K562 (cell line): ENCODE results near the gene CTRL. TPM values are rescaled to one million over a fixed set of nuclear protein-coding genes. Genes with fewer than 3 reads are reported as not detected.
A peak's percentile ranks its signal among the peaks of the same experiment; 100 is the strongest.

Experiments used
- DIDO1 ChIP-seq: fragments of 450-650 bp; IDR thresholded peaks from 2 replicates; pipeline ENCODE4 v1.6.1; 2016; ENCODE audit warnings: low read depth, missing biosample characterization, missing genetic modification characterization
- E2F5 ChIP-seq: sonication (generic); formaldehyde crosslinking; IDR thresholded peaks from 2 replicates; pipeline ENCODE4 v1.8.0; 2022; ENCODE audit warnings: mild to moderate bottlenecking, missing genetic modification reagents
- E4F1 ChIP-seq: fragments of 250-450 bp; sonication (Bioruptor Pico); IDR thresholded peaks from 2 replicates; pipeline ENCODE4 v1.5.0; 2021; ENCODE audit warnings: mild to moderate bottlenecking, borderline replicate concordance
- FOXA3 ChIP-seq, 2 experiments: fragments of 450-650 bp in 1 of 2; sonication (generic) in 1 of 2; formaldehyde crosslinking; IDR thresholded peaks in 1 of 2; conservative IDR thresholded peaks in 1 of 2; 2 replicates each; pipeline versions ENCODE4 v1.4.0 to v1.8.0; 2020 to 2022; ENCODE audit warnings: mild to moderate bottlenecking in 2 of 2, missing genetic modification reagents in 1 of 2
- HIVEP1 ChIP-seq: fragments of 250-450 bp; sonication (Bioruptor Pico); IDR thresholded peaks from 2 replicates; pipeline ENCODE4 v1.4.0; 2020; ENCODE audit warnings: mild to moderate bottlenecking
- HMGN3 ChIP-seq: IDR thresholded peaks from 2 replicates; pipeline ENCODE4 v1.6.1; 2011; ENCODE audit warnings: borderline replicate concordance, low read depth, mild to moderate bottlenecking, mixed read lengths, low read length; ENCODE audit not compliant: insufficient read length; ENCODE audit errors: extremely low read depth
- HSF4 ChIP-seq: fragments of 250-450 bp; sonication (Bioruptor Pico); IDR thresholded peaks from 2 replicates; pipeline ENCODE4 v2.1.2; 2022; ENCODE audit warnings: mild to moderate bottlenecking, moderate library complexity, borderline replicate concordance
- KLF10 ChIP-seq: fragments of 250-450 bp; sonication (Bioruptor Pico); IDR thresholded peaks from 2 replicates; pipeline ENCODE4 v1.6.1; 2021; ENCODE audit warnings: matching md5 sums
- PHB ChIP-seq: fragments of 250-450 bp; sonication (Bioruptor Pico); IDR thresholded peaks from 2 replicates; pipeline ENCODE4 v1.5.0; 2021
- PML ChIP-seq: IDR thresholded peaks from 2 replicates; pipeline ENCODE4 v1.6.1; 2012; ENCODE audit warnings: low read length, inconsistent platforms
- SMAD3 ChIP-seq: fragments of 450-650 bp; formaldehyde crosslinking; conservative IDR thresholded peaks from 2 replicates; pipeline ENCODE4 v1.4.0; 2020; ENCODE audit warnings: mild to moderate bottlenecking
- SPI1 ChIP-seq: IDR thresholded peaks from 2 replicates; pipeline ENCODE4 v1.6.1; 2011; ENCODE audit warnings: low read depth, low read length, control low read depth, borderline replicate concordance
- STAG1 ChIP-seq: sonication (generic); formaldehyde crosslinking; IDR thresholded peaks from 2 replicates; pipeline ENCODE4 v1.5.0; 2020; ENCODE audit warnings: missing genetic modification reagents, borderline replicate concordance
- U2AF1 ChIP-seq: fragments of 200-400 bp; formaldehyde crosslinking; optimal IDR thresholded peaks from 2 replicates; pipeline ENCODE3; 2017; ENCODE audit warnings: mild to moderate bottlenecking, low read depth, low read length, moderate library complexity
- UBTF ChIP-seq, 2 experiments: IDR thresholded peaks; 2 replicates each; pipeline ENCODE4 v1.6.1; 2012; ENCODE audit warnings: improper control_type of control experiment in 2 of 2, low read depth in 2 of 2, low read length in 2 of 2, borderline replicate concordance in 1 of 2
- YBX1 ChIP-seq: fragments of 450-650 bp; IDR thresholded peaks from 2 replicates; pipeline ENCODE4 v1.7.1; 2016; ENCODE audit warnings: mild to moderate bottlenecking
- ZNF184 ChIP-seq: sonication (generic); formaldehyde crosslinking; IDR thresholded peaks from 2 replicates; pipeline ENCODE4 v1.5.0; 2020; ENCODE audit warnings: missing genetic modification reagents
- ZNF695 ChIP-seq: fragments of 450-650 bp; formaldehyde crosslinking; IDR thresholded peaks from 2 replicates; pipeline ENCODE4 v1.4.0; 2020; ENCODE audit warnings: mild to moderate bottlenecking, moderate library complexity
- polyA plus RNA-seq, 8 experiments: library from polyadenylated mRNA; depleted of rRNA in 4 of 8; stranded (reverse) in 5 of 8; unstranded in 3 of 8; fragments of >200 nt; fragmentation: Nextera tagmentation in 2 of 8; fragmentation: Illumina TruSeq in 1 of 8; extraction: Ambion mirVana in 2 of 8; extraction: Trizol in 1 of 8; gene quantifications; 2 replicates each; pipeline versions ENCODE4 v1.2.1 to v1.2.3, GENCODE V29; 2011 to 2014; ENCODE audit warnings: inconsistent platforms in 1 of 8, missing spikeins in 1 of 8
- total RNA-seq, 7 experiments: library from RNA; depleted of rRNA in 6 of 7; stranded (reverse); fragments of >200 nt in 6 of 7; fragmentation: Illumina TruSeq in 2 of 7; extraction: Trizol in 2 of 7; gene quantifications; 2 replicates each; pipeline versions ENCODE4 v1.2.1 to v1.2.3, GENCODE V29; 2011 to 2021; ENCODE audit warnings: low replicate concordance in 1 of 7
- TF ChIP-seq, protein P1 (sequence below): fragments of 250-450 bp; sonication (Bioruptor Pico); IDR thresholded peaks from 2 replicates; pipeline ENCODE4 v1.6.1; 2021; ENCODE audit warnings: mild to moderate bottlenecking
- TF ChIP-seq, protein P2 (sequence below): IDR thresholded peaks from 2 replicates; pipeline ENCODE4 v1.6.1; 2016; ENCODE audit warnings: missing genetic modification characterization, missing compliant biosample characterization

Gene CTRL
- total and polyA plus RNA-seq, 9 of the 15 experiments (the other 6 are each of a cell fraction or from before 2014, with no cell fraction given) = 1.4 to 5.6 (median 2.5) TPM

GRCh38 chr16:67968400-67969253 is 37.0 kb upstream of the CTRL start, which contains the start of gene SLC12A4 (continued):
- TF ChIP-seq HMGN3 (peak; percentile 86), ZNF184 (CRISPR knock-in tag) (no peak), ZNF695 (CRISPR knock-in tag) (no peak), E2F5 (CRISPR knock-in tag) (peak; percentile 49; the same call in 1 of the 2 replicates), E4F1 (CRISPR knock-in tag) (no peak), PML (no peak; the same call in 1 of the 2 replicates), SPI1 (peak; percentile 72), YBX1 (no peak), HIVEP1 (CRISPR knock-in tag) (no peak), SMAD3 (CRISPR knock-in tag) (no peak), STAG1 (no peak), HSF4 (CRISPR knock-in tag) (no peak), PHB (CRISPR knock-in tag) (no peak), UBTF (IDR thresholded peaks at IDR 0.05; ENCODE audit: borderline replicate concordance in 1 of 2, low read depth in 2 of 2, low read length in 2 of 2) (0 out of 4 replicates have a peak, but pooled peaks of 1 of the 2 experiments have one; percentile 32), FOXA3 (CRISPR knock-in tag; conservative IDR thresholded peaks at IDR 0.05 in 1 of 2, IDR thresholded peaks at IDR 0.05 in 1 of 2) (no peak), DIDO1 (tag) (no peak), KLF10 (CRISPR knock-in tag) (no peak), U2AF1 (no peak)
- TF ChIP-seq, protein P1, sequence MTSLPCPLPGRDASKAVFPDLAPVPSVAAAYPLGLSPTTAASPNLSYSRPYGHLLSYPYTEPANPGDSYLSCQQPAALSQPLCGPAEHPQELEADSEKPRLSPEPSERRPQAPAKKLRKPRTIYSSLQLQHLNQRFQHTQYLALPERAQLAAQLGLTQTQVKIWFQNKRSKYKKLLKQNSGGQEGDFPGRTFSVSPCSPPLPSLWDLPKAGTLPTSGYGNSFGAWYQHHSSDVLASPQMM (CRISPR knock-in tag) = no peak
- TF ChIP-seq, protein P2, sequence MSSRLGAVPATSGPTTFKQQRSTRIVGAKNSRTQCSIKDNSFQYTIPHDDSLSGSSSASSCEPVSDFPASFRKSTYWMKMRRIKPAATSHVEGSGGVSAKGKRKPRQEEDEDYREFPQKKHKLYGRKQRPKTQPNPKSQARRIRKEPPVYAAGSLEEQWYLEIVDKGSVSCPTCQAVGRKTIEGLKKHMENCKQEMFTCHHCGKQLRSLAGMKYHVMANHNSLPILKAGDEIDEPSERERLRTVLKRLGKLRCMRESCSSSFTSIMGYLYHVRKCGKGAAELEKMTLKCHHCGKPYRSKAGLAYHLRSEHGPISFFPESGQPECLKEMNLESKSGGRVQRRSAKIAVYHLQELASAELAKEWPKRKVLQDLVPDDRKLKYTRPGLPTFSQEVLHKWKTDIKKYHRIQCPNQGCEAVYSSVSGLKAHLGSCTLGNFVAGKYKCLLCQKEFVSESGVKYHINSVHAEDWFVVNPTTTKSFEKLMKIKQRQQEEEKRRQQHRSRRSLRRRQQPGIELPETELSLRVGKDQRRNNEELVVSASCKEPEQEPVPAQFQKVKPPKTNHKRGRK (tag) = no peak
